ENCODE measurements around the gene SPECC1L.
A peak's percentile ranks its signal among the peaks of the same experiment; 100 is the strongest.

Gene SPECC1L

DNA sequence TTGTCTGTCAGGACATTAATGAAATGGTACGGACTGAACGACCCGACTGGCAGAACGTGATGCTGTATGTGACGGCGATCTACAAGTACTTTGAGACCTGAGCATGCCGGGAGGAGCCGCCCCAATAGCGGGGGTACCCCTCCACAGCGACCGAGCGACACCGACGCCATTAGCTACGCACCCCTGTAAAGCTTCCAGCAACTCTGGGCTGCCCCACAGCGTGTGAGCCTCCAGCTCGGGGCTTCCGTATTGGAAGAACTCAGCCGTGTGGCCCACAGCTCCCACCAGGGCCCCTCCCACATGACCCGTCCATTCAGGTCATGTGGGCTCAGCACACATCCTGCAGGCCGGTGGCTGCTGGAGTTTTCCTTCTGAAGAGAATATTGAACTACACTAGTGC lies 143.9 kb downstream of the SPECC1L start:
- H3K36me3 ChIP-seq: peaks cover 30 to 76% (median 58%) of the 10 kb centered on the region in 3 donors
- no peaks in the 10 kb centered on the region for H3K27me3 ChIP-seq
- no peaks in the 10 kb centered on the region for H3K9me3 ChIP-seq
- no peak overlapping the region for H3K27ac ChIP-seq
- DNase-seq: no peak
- H3K4me3 ChIP-seq: no peak overlapping the region
- intact Hi-C loops (cut with DNase I; ENCODE audit: low total_unique reads): no loop called here
- no peak for TF ChIP-seq CTCF (IDR thresholded peaks at IDR 0.05)
- H3K4me1 ChIP-seq: peaks cover 0 to 9% (median 0%) of the 10 kb centered on the region in 4 donors

- Histone ChIP-seq H3K27me3 (no peaks in the 10 kb centered on the region), H3K4me1 (peaks cover 0 to 14% (median 1%) of the 10 kb centered on the region in 4 donors), H3K9me3 (no peaks in the 10 kb centered on the region), H3K36me3 (peaks cover 30 to 76% (median 58%) of the 10 kb centered on the region in 3 donors), H3K27ac (no peak overlapping the region), H3K4me3 (no peak overlapping the region)
- peak in 1 of 2 donors; percentile 60 for DNase-seq
- TF ChIP-seq CTCF (IDR thresholded peaks at IDR 0.05): no peak
- intact Hi-C loops (cut with DNase I; ENCODE audit: low total_unique reads): no loop called here
These were observed 144.6 kb downstream of the SPECC1L start for GRCh38 chr22:24414984-24415945.

GRCh38 chr22:24416095-24416494 lies 145.5 kb downstream of the SPECC1L start:
- no peak overlapping the region for H3K4me3 ChIP-seq
- H3K9me3 ChIP-seq: no peaks in the 10 kb centered on the region
- H3K36me3 ChIP-seq: peaks cover 30 to 72% (median 58%) of the 10 kb centered on the region in 3 donors
- no peak for DNase-seq
- no peak overlapping the region for H3K27ac ChIP-seq
- no peak for TF ChIP-seq CTCF (IDR thresholded peaks at IDR 0.05)
- peaks cover 0 to 22% (median 4%) of the 10 kb centered on the region in 4 donors for H3K4me1 ChIP-seq
- intact Hi-C loops (cut with DNase I; ENCODE audit: low total_unique reads): no loop called here
- no peaks in the 10 kb centered on the region for H3K27me3 ChIP-seq

- TF ChIP-seq CTCF (IDR thresholded peaks at IDR 0.05): no peak
- H3K9me3 ChIP-seq: no peaks in the 10 kb centered on the region
- H3K4me1 ChIP-seq: peaks cover 0 to 23% (median 4%) of the 10 kb centered on the region in 4 donors
- intact Hi-C loops (cut with DNase I; ENCODE audit: low total_unique reads): no loop called here
- H3K36me3 ChIP-seq: peaks cover 30 to 67% (median 57%) of the 10 kb centered on the region in 3 donors
- no peak overlapping the region for H3K27ac ChIP-seq
- no peak for DNase-seq
- H3K4me3 ChIP-seq: no peak overlapping the region
- no peaks in the 10 kb centered on the region for H3K27me3 ChIP-seq
These were observed 146.0 kb downstream of the SPECC1L start for GRCh38 chr22:24416611-24417010.

DNA sequence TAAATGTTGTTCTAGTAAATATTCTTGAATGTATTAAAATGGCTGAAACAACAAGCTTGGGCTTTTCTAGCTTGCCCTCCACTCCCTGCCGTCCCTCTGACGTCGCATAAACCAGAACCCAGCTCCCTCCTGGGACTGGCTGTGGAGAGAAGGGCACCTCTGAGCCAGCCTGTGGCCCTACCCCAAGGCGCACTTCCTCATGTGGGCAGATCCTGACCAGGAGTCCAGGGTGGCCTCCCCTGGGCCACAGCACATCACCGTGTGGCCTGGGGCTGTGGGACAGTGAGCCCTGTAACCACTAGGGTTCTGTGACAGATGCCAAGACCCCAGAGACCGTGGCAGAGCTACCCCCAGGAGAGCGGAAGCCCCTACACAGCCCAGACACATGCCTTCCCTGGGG lies 146.6 kb downstream of the SPECC1L start:
- Histone ChIP-seq H3K4me3 (no peak overlapping the region), H3K27ac (no peak overlapping the region), H3K36me3 (peaks cover 30 to 61% (median 51%) of the 10 kb centered on the region in 3 donors), H3K4me1 (peaks cover 0 to 23% (median 4%) of the 10 kb centered on the region in 4 donors), H3K27me3 (no peaks in the 10 kb centered on the region), H3K9me3 (no peaks in the 10 kb centered on the region)
- intact Hi-C loops (cut with DNase I; ENCODE audit: low total_unique reads): no loop called here
- DNase-seq: no peak
- TF ChIP-seq CTCF (IDR thresholded peaks at IDR 0.05): no peak
